Effector memory CD4-positive, alpha-beta T cell (primary cell): ENCODE data around the gene AGPAT2.

Experiments used
- DNase-seq, 3 donors: peaks; one replicate each; pipeline ENCODE4 v3.0.0-alpha.2; 2020
- H3K27ac ChIP-seq: 2 replicates; pipeline ENCODE4 v1.7.0; 2013; ENCODE audit warnings: mild to moderate bottlenecking, low read length, moderate library complexity; ENCODE audit not compliant: insufficient read depth, poor library complexity, severe bottlenecking
- H3K27me3 ChIP-seq: replicated peaks from 2 replicates; pipeline ENCODE4 v1.7.0; 2013; ENCODE audit warnings: mild to moderate bottlenecking, low read length; ENCODE audit not compliant: insufficient read depth, control insufficient read depth, poor library complexity, severe bottlenecking
- H3K36me3 ChIP-seq: 2 replicates; pipeline ENCODE4 v1.7.0; 2013; ENCODE audit warnings: mild to moderate bottlenecking, low read length, moderate library complexity; ENCODE audit not compliant: control insufficient read depth, insufficient read depth
- H3K4me1 ChIP-seq: 2 replicates; pipeline ENCODE4 v1.7.0; 2013; ENCODE audit warnings: low read length, mild to moderate bottlenecking; ENCODE audit not compliant: control insufficient read depth, insufficient read depth, poor library complexity, severe bottlenecking
- H3K4me3 ChIP-seq: 2 replicates; pipeline ENCODE4 v1.7.0; 2013; ENCODE audit warnings: low read length, low read depth, mild to moderate bottlenecking; ENCODE audit not compliant: insufficient read depth, poor library complexity, severe bottlenecking
- H3K9me3 ChIP-seq: 2 replicates; pipeline ENCODE4 v1.7.0; 2013; ENCODE audit warnings: mild to moderate bottlenecking, low read length, moderate library complexity; ENCODE audit not compliant: control insufficient read depth

The AGPAT2 gene

GRCh38 chr9:136624184-136624951 is 62.9 kb downstream of the AGPAT2 start:
- Histone ChIP-seq H3K27ac (no peak overlapping the region), H3K27me3 (no peaks in the 10 kb centered on the region), H3K4me1 (no peaks in the 10 kb centered on the region), H3K9me3 (no peaks in the 10 kb centered on the region), H3K36me3 (no peaks in the 10 kb centered on the region), H3K4me3 (no peak overlapping the region)
- DNase-seq: no peak

- H3K4me3 ChIP-seq: no peak overlapping the region
- H3K27me3 ChIP-seq: no peaks in the 10 kb centered on the region
- no peaks in the 10 kb centered on the region for H3K36me3 ChIP-seq
- no peaks in the 10 kb centered on the region for H3K4me1 ChIP-seq
- DNase-seq: no peak
- no peaks in the 10 kb centered on the region for H3K9me3 ChIP-seq
- no peak overlapping the region for H3K27ac ChIP-seq
Observed at GRCh38 chr9:136623842-136624183, 63.4 kb downstream of the AGPAT2 start.
